VCaP (cell line): ENCODE results near the gene GREM2.

Source experiments
- H3K27ac ChIP-seq: fragments of 450-650 bp; 2 replicates; pipeline ENCODE4 v1.5.1; 2017
- CTCF ChIP-seq: fragments of 450-650 bp; conservative IDR thresholded peaks from 2 replicates; pipeline ENCODE4 v1.5.1; 2017; ENCODE audit warnings: mild to moderate bottlenecking, moderate library complexity

The GREM2 gene

GRCh38 chr1:240611619-240612480 lies at the start of gene GREM2:
Gene GREM2 (minus strand): TSS chr1:240612155. CDS start chr1:240493475, 118,680 bp downstream.
- no peak for TF ChIP-seq CTCF
- peak within 1 kb of the TSS; percentile 73 for H3K27ac ChIP-seq

GRCh38 chr1:240658312-240658960 lies 46.5 kb upstream of the GREM2 start:
- H3K27ac ChIP-seq: no peak overlapping the region
- TF ChIP-seq CTCF: no peak

GRCh38 chr1:240656531-240656930 lies 44.6 kb upstream of the GREM2 start:
- H3K27ac ChIP-seq: no peak overlapping the region
- no peak for TF ChIP-seq CTCF

GRCh38 chr1:240652961-240653409 lies 41.0 kb upstream of the GREM2 start:
- H3K27ac ChIP-seq: peak overlapping the region; percentile 41
- no peak for TF ChIP-seq CTCF

GRCh38 chr1:240652549-240652948 lies 40.6 kb upstream of the GREM2 start:
- no peak for TF ChIP-seq CTCF
- peak overlapping the region; percentile 41 for H3K27ac ChIP-seq

- no peak overlapping the region for H3K27ac ChIP-seq
- TF ChIP-seq CTCF: no peak
Observed at GRCh38 chr1:240650877-240651276, 38.9 kb upstream of the GREM2 start.

GRCh38 chr1:240649733-240650721 lies 38.1 kb upstream of the GREM2 start:
- TF ChIP-seq CTCF: no peak
- no peak overlapping the region for H3K27ac ChIP-seq
